ENCODE measurements around the gene ARHGAP29.

DNA sequence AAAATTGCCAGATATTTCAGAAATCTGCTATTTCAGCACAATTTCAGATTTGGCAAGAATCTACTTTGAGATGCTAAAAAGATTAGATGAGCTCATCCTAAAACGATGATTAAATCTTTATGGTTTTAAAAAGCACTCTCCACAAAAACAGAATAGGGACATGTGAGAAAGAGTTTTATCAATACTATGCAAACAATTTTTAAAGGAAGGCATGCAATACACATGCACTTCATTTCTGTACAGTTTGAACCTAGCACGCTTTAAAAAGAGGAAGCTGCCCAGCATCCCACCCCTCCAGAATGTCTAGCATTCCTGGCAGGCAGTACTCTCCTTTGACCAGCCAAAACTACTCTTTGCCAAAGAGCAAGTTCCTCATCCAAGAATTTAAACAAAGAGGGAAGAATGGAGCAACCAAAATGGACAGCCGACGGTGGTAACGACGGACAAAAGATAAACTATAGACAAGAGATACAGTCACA, 1.3 kb downstream of the ARHGAP29 start:
- TF ChIP-seq CTCF (IDR thresholded peaks at IDR 0.05): no peak
- no peak for TF ChIP-seq POLR2A (IDR thresholded peaks at IDR 0.05)

Measured in adrenal gland (tissue), 5 donors.